NCI-H345 (cell line): ENCODE results near the gene NCOA4.
A peak's percentile ranks its signal among the peaks of the same experiment; 100 is the strongest.
"Not testable (repeated sequence)": the region's sequence is repeated elsewhere in the genome, so short reads cannot be mapped to it uniquely, and the experiment has no call there.

Experiments used
- DNase-seq: peaks from one replicate; lab custom pipeline; 2025; lab: John Stamatoyannopoulos, UW

The NCOA4 gene

GRCh38 chr10:46030091-46030937, at the start of gene NCOA4:
NCOA4 (minus strand) TSS chr10:46030623; CDS start chr10:46016680, 13,943 bp downstream.
- DNase-seq: peak; percentile 90

- DNase-seq: no peak
Observed at GRCh38 chr10:46079831-46080585, 49.6 kb upstream of the NCOA4 start.

GRCh38 chr10:46077731-46078413, 47.4 kb upstream of the NCOA4 start:
- DNase-seq: no peak

GRCh38 chr10:46077141-46077554, 46.7 kb upstream of the NCOA4 start:
- DNase-seq: no peak

- no peak for DNase-seq
Observed at GRCh38 chr10:46075869-46076268, 45.4 kb upstream of the NCOA4 start.

- no peak for DNase-seq
Observed at GRCh38 chr10:46074196-46074946, 43.9 kb upstream of the NCOA4 start.

- DNase-seq: no peak
Observed at GRCh38 chr10:46073564-46073963, 43.1 kb upstream of the NCOA4 start.

GRCh38 chr10:46070749-46071148, 40.3 kb upstream of the NCOA4 start:
- DNase-seq: no peak

GRCh38 chr10:46069771-46070463, 39.5 kb upstream of the NCOA4 start:
- DNase-seq: no peak

GRCh38 chr10:46068905-46069304, 38.5 kb upstream of the NCOA4 start:
- no peak for DNase-seq

GRCh38 chr10:46068117-46068516, 37.7 kb upstream of the NCOA4 start:
- no peak for DNase-seq

GRCh38 chr10:46064269-46064817, 33.9 kb upstream of the NCOA4 start:
- no peak for DNase-seq

- no peak for DNase-seq
Observed at GRCh38 chr10:46062723-46063428, 32.5 kb upstream of the NCOA4 start.

GRCh38 chr10:46060706-46061105, 30.3 kb upstream of the NCOA4 start:
- DNase-seq: no peak

- DNase-seq: not testable (repeated sequence)
Observed at GRCh38 chr10:46057927-46058326, 27.5 kb upstream of the NCOA4 start.

GRCh38 chr10:46057038-46057437, 26.6 kb upstream of the NCOA4 start:
- no peak for DNase-seq

GRCh38 chr10:46055771-46056170, 25.3 kb upstream of the NCOA4 start:
- DNase-seq: no peak

- no peak for DNase-seq
Observed at GRCh38 chr10:46053534-46054434, 23.4 kb upstream of the NCOA4 start.

- DNase-seq: no peak
Observed at GRCh38 chr10:46052791-46053375, 22.5 kb upstream of the NCOA4 start.
